Calu3 (cell line): ENCODE data around the gene ACAA1. TPM values are rescaled to one million over a fixed set of nuclear protein-coding genes. Genes with fewer than 3 reads are reported as not detected.

Experiments
- BruUV-seq: library from RNA; stranded (reverse); fragments of 400-500 nt; replicated peaks from 2 replicates; lab custom pipeline; 2021; lab: Mats Ljungman, UMichigan
- CTCF ChIA-PET: fragments of 300-600 bp; sonication (Branson Sonifier 250); formaldehyde crosslinking; loops from one replicate; lab custom pipeline; 2022; ENCODE audit warnings: antibody characterized with exemption; lab: Charles Lee
- DNase-seq: peaks from one replicate; pipeline ENCODE4 v3.0.0; 2022
- H3K27ac Mint-ChIP-seq: one replicate; pipeline ENCODE4 v1.8.0; 2022; ENCODE audit warnings: mixed read lengths; ENCODE audit not compliant: unreplicated experiment
- H3K27me3 Mint-ChIP-seq: one replicate; pipeline ENCODE4 v1.8.0; 2022; ENCODE audit warnings: mixed read lengths; ENCODE audit not compliant: unreplicated experiment
- H3K36me3 Mint-ChIP-seq: one replicate; pipeline ENCODE4 v1.8.0; 2022; ENCODE audit warnings: mild to moderate bottlenecking, moderate library complexity, mixed read lengths; ENCODE audit not compliant: insufficient read depth, unreplicated experiment
- H3K4me1 Mint-ChIP-seq: one replicate; pipeline ENCODE4 v1.8.0; 2022; ENCODE audit warnings: mild to moderate bottlenecking, low read depth, mixed read lengths; ENCODE audit not compliant: unreplicated experiment
- H3K4me3 Mint-ChIP-seq: one replicate; pipeline ENCODE4 v1.8.0; 2022; ENCODE audit warnings: mild to moderate bottlenecking, low read depth, moderate library complexity, mixed read lengths; ENCODE audit not compliant: unreplicated experiment
- H3K9me3 Mint-ChIP-seq: one replicate; pipeline ENCODE4 v1.8.0; 2022; ENCODE audit warnings: low read depth, mixed read lengths; ENCODE audit not compliant: unreplicated experiment
- intact Hi-C: fragments of 100-400 bp; cut with micrococcal nuclease; formaldehyde crosslinking; loops from one replicate; pipeline ENCODE4 v1.10.0; 2022; ENCODE audit not compliant: unreplicated experiment
- total RNA-seq: library from RNA; stranded (reverse); gene quantifications from 2 replicates; pipeline ENCODE4 v1.2.3, GENCODE V29; 2022
- TF ChIP-seq, protein P1 (sequence below): fragments of 200-600 bp; IDR thresholded peaks from one replicate; pipeline ENCODE4 v1.8.0; 2022; ENCODE audit warnings: antibody characterized with exemption; ENCODE audit not compliant: unreplicated experiment

The ACAA1 gene
- total RNA-seq, 1 experiment from 2014 or later = 64.5 TPM

GRCh38 chr3:38122712-38123290 is 14.1 kb downstream of the ACAA1 start:
- BruUV-seq = no TSS peak
- no peaks in the 10 kb centered on the region for H3K9me3 Mint-ChIP-seq
- H3K4me1 Mint-ChIP-seq = peaks cover 8% of the 10 kb centered on the region
- intact Hi-C loops = no loop called here
- DNase-seq = no peak
- no peak overlapping the region for H3K27ac Mint-ChIP-seq
- H3K36me3 Mint-ChIP-seq = peaks cover 59% of the 10 kb centered on the region
- CTCF ChIA-PET = no interaction called here
- TF ChIP-seq, protein P1, sequence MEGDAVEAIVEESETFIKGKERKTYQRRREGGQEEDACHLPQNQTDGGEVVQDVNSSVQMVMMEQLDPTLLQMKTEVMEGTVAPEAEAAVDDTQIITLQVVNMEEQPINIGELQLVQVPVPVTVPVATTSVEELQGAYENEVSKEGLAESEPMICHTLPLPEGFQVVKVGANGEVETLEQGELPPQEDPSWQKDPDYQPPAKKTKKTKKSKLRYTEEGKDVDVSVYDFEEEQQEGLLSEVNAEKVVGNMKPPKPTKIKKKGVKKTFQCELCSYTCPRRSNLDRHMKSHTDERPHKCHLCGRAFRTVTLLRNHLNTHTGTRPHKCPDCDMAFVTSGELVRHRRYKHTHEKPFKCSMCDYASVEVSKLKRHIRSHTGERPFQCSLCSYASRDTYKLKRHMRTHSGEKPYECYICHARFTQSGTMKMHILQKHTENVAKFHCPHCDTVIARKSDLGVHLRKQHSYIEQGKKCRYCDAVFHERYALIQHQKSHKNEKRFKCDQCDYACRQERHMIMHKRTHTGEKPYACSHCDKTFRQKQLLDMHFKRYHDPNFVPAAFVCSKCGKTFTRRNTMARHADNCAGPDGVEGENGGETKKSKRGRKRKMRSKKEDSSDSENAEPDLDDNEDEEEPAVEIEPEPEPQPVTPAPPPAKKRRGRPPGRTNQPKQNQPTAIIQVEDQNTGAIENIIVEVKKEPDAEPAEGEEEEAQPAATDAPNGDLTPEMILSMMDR = no peak
- H3K4me3 Mint-ChIP-seq = no peak overlapping the region
- no peaks in the 10 kb centered on the region for H3K27me3 Mint-ChIP-seq

DNA sequence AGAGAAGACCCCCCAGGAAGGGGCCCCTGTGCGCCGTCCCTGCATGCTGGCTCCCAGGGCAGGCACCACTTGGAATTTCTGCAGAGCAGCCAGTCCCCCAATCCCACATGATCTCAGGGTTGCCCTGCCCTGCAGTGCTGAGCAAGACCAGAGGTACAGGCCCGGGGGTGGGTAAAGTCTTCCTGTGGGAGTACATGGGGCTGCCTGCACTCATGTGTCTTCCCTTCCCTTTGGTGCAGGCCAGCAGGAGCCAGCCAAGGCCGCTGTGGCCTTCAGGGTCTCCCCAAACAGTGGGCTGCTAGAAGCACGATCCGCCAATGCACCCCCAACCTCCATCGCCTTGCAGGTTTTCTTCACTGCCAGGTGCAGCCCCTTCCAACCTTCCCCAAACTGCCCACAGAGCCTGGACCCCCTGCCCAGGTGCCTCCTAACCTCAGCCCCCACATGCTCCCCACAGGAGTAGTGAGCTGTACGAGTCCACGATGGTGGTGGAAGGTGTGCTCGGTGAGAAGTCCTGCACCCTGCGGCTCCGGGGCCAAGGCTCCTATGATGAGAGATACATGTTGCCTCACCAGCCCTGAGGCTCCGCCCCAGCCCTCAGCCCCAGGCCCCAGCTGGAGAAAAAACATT is 15.0 kb downstream of the ACAA1 start:
- TF ChIP-seq, protein P1 = no peak
- Mint-ChIP-seq H3K27ac (no peak overlapping the region), H3K4me3 (no peak overlapping the region), H3K27me3 (no peaks in the 10 kb centered on the region), H3K9me3 (no peaks in the 10 kb centered on the region), H3K4me1 (peaks cover 9% of the 10 kb centered on the region), H3K36me3 (peaks cover 56% of the 10 kb centered on the region)
- BruUV-seq = no TSS peak
- intact Hi-C loops = no loop called here
- CTCF ChIA-PET = no interaction called here
- DNase-seq = no peak

GRCh38 chr3:38121451-38121831 is 15.5 kb downstream of the ACAA1 start:
- H3K36me3 Mint-ChIP-seq = peaks cover 56% of the 10 kb centered on the region
- DNase-seq = no peak
- no TSS peak for BruUV-seq
- peaks cover 9% of the 10 kb centered on the region for H3K4me1 Mint-ChIP-seq
- H3K9me3 Mint-ChIP-seq = no peaks in the 10 kb centered on the region
- TF ChIP-seq, protein P1 = no peak
- CTCF ChIA-PET = no interaction called here
- no peaks in the 10 kb centered on the region for H3K27me3 Mint-ChIP-seq
- H3K4me3 Mint-ChIP-seq = no peak overlapping the region
- intact Hi-C loops = no loop called here
- no peak overlapping the region for H3K27ac Mint-ChIP-seq

DNA sequence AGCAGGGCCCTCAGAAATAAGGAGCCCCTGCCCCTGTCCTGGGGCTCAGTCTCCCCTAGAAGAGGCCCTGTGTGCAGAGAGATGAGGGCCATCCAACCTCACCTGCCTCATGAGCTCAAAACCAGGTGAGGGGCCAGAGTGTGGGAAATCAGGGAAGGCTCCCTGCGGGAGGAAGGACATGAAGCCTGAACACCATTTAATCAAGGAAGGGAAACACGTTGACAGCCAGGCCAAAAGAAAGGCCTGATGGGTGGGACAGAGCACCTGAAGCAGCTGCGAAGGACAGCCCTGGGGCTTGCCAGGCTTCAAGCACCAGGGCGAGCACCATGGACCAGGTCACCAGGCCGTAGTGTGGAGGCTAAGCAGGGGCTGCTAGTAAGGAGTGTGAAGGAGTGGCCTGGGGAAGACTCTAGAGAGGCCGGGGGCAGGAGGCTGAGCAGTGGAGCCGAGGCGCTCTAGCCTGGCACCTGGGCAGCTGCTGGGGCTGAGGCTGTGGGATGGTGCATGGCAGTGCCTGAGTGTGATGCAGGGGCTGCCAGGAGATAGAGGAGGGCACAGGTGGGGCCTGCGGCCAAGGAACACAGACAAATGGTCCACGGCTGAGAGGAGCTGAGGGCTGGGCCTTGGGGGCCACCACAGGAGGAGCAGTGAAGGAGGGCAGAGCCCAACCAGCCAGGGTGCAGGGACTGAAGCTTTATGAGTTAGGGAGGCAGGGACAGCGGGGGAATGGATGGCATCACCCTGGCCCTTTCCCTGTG is 16.1 kb downstream of the ACAA1 start:
- Mint-ChIP-seq H3K27me3 (peaks cover 5% of the 10 kb centered on the region), H3K27ac (peak overlapping the region; percentile 30), H3K4me1 (peaks cover 9% of the 10 kb centered on the region), H3K4me3 (no peak overlapping the region), H3K9me3 (no peaks in the 10 kb centered on the region), H3K36me3 (peaks cover 59% of the 10 kb centered on the region)
- DNase-seq = no peak
- TF ChIP-seq, protein P1 = no peak
- CTCF ChIA-PET = interaction anchor here (0.6 kb wide), 1 partner anchor 651 kb away, joined by 3 read pairs; no protein-coding TSS in a partner anchor
- intact Hi-C loops = no loop called here
- BruUV-seq = no TSS peak
